Activated CD4-positive, alpha-beta T cell treated with anti-CD3 and anti-CD28 coated beads, Interleukin-2, amount 10 ng/mL, durations not matched to agents 7 days and 5 days (primary cell): Measurements from ENCODE around the gene RBM39. TPM values are rescaled to one million over a fixed set of nuclear protein-coding genes. Genes with fewer than 3 reads are reported as not detected.

Experiments
- CTCF ChIA-PET: fragments of 350-600 bp; sonication (Branson Sonifier 250); formaldehyde crosslinking; loops from one replicate; lab custom pipeline; 2021; ENCODE audit warnings: antibody characterized with exemption; lab: Charles Lee
- POLR2A ChIA-PET: fragments of 350-600 bp; sonication (Branson Sonifier 250); formaldehyde crosslinking; loops from one replicate; lab custom pipeline; 2021; ENCODE audit warnings: antibody characterized with exemption; lab: Charles Lee
- DNase-seq: peaks from one replicate; pipeline ENCODE4 v3.0.0-alpha.2; 2020
- H3K27ac Mint-ChIP-seq: one replicate; pipeline ENCODE4 v1.8.0; 2021; ENCODE audit warnings: mild to moderate bottlenecking, moderate library complexity, mixed read lengths
- H3K27me3 Mint-ChIP-seq: one replicate; pipeline ENCODE4 v1.8.0; 2021; ENCODE audit warnings: mixed read lengths
- H3K36me3 Mint-ChIP-seq: one replicate; pipeline ENCODE4 v1.8.0; 2021; ENCODE audit warnings: low read depth, mixed read lengths
- H3K4me1 Mint-ChIP-seq: one replicate; pipeline ENCODE4 v1.8.0; 2021; ENCODE audit warnings: mixed read lengths
- H3K4me3 Mint-ChIP-seq: one replicate; pipeline ENCODE4 v1.8.0; 2021; ENCODE audit warnings: mild to moderate bottlenecking, moderate library complexity, mixed read lengths
- H3K9me3 Mint-ChIP-seq: one replicate; pipeline ENCODE4 v1.8.0; 2021; ENCODE audit warnings: mixed read lengths
- total RNA-seq, 2 experiments: library from RNA; stranded (reverse); gene quantifications; one replicate each; pipeline ENCODE4 v1.2.3, GENCODE V29; 2021

Gene RBM39
- total RNA-seq, 2 experiments from 2014 or later: 374 to 396 TPM

GRCh38 chr20:35743693-35744491 is 1.8 kb upstream of the RBM39 start:
- H3K36me3 Mint-ChIP-seq: peaks cover 26% of the 10 kb centered on the region
- POLR2A ChIA-PET: interaction anchor here (0.6 to 3.0 kb wide), 7 partner anchors 25 to 210 kb away, joined by 3 to 32 read pairs (median 5); partner anchors contain the start of genes PHF20 and SPAG4
- no peaks in the 10 kb centered on the region for H3K27me3 Mint-ChIP-seq
- H3K27ac Mint-ChIP-seq: peak overlapping the region; percentile 100
- no peak for DNase-seq
- peak overlapping the region; percentile 91 for H3K4me3 Mint-ChIP-seq
- no peaks in the 10 kb centered on the region for H3K9me3 Mint-ChIP-seq
- CTCF ChIA-PET: interaction anchor here (0.9 to 4.0 kb wide), 7 partner anchors 14 to 210 kb away, joined by 3 to 25 read pairs (median 5); partner anchors contain the start of genes PHF20 and SCAND1
- H3K4me1 Mint-ChIP-seq: peaks cover 29% of the 10 kb centered on the region

GRCh38 chr20:35742741-35743523 is 872 bp upstream of the RBM39 start:
- peak; percentile 32 for DNase-seq
- peak overlapping the region; percentile 91 for H3K4me3 Mint-ChIP-seq
- CTCF ChIA-PET: interaction anchor here (0.6 to 4.0 kb wide), 16 partner anchors 8 to 211 kb away, joined by 3 to 25 read pairs (median 4); partner anchors contain the start of genes PHF20 and SCAND1

GRCh38 chr20:35739294-35740163 is 2.5 kb downstream of the RBM39 start:
- Mint-ChIP-seq H3K4me3 (peak overlapping the region; percentile 91), H3K9me3 (no peaks in the 10 kb centered on the region), H3K27ac (peak overlapping the region; percentile 100), H3K36me3 (peaks cover 55% of the 10 kb centered on the region), H3K4me1 (peaks cover 51% of the 10 kb centered on the region), H3K27me3 (no peaks in the 10 kb centered on the region)
- POLR2A ChIA-PET: interaction anchor here (0.6 to 1.0 kb wide), 5 partner anchors 29 to 146 kb away, joined by 3 to 4 read pairs (median 3); no protein-coding TSS in a partner anchor
- DNase-seq: no peak
- CTCF ChIA-PET: interaction anchor here (0.5 to 1.8 kb wide), 7 partner anchors 10 to 81 kb away, joined by 3 to 8 read pairs (median 3); partner anchors contain the start of gene PHF20

More at GRCh38 chr20:35742741-35743523, 872 bp upstream of the RBM39 start:
- Mint-ChIP-seq H3K27me3 (no peaks in the 10 kb centered on the region), H3K36me3 (peaks cover 35% of the 10 kb centered on the region), H3K4me1 (peaks cover 39% of the 10 kb centered on the region), H3K27ac (peak overlapping the region; percentile 100), H3K9me3 (no peaks in the 10 kb centered on the region)
- POLR2A ChIA-PET: interaction anchor here (0.6 to 3.0 kb wide), 10 partner anchors 26 to 459 kb away, joined by 3 to 32 read pairs (median 4); partner anchors contain the start of genes PHF20, SCAND1 and SPAG4

- ChIA-PET POLR2A (interaction anchor here (1.0 kb wide), 1 partner anchor 120 kb away, joined by 4 read pairs; no protein-coding TSS in a partner anchor), CTCF (interaction anchor here (0.6 to 1.8 kb wide), 3 partner anchors 30 to 109 kb away, joined by 4 to 8 read pairs (median 5); partner anchors contain the start of gene PHF20)
- no peak for DNase-seq
- Mint-ChIP-seq H3K27ac (peak overlapping the region; percentile 57), H3K9me3 (no peaks in the 10 kb centered on the region), H3K4me3 (peak overlapping the region; percentile 65), H3K36me3 (peaks cover 63% of the 10 kb centered on the region), H3K27me3 (no peaks in the 10 kb centered on the region), H3K4me1 (peaks cover 51% of the 10 kb centered on the region)
These were observed 3.5 kb downstream of the RBM39 start for GRCh38 chr20:35738410-35739179.

GRCh38 chr20:35737865-35738333 is 4.2 kb downstream of the RBM39 start:
- Mint-ChIP-seq H3K27me3 (no peaks in the 10 kb centered on the region), H3K9me3 (no peaks in the 10 kb centered on the region), H3K27ac (peak overlapping the region; percentile 57), H3K36me3 (peaks cover 70% of the 10 kb centered on the region), H3K4me3 (peak overlapping the region; percentile 65), H3K4me1 (peaks cover 51% of the 10 kb centered on the region)
- CTCF ChIA-PET: interaction anchor here (0.6 to 1.1 kb wide), 4 partner anchors 26 to 109 kb away, joined by 4 to 5 read pairs (median 4); no protein-coding TSS in a partner anchor
- POLR2A ChIA-PET: no interaction called here
- no peak for DNase-seq

- no peaks in the 10 kb centered on the region for H3K27me3 Mint-ChIP-seq
- DNase-seq: no peak
- no peaks in the 10 kb centered on the region for H3K9me3 Mint-ChIP-seq
- peaks cover 74% of the 10 kb centered on the region for H3K36me3 Mint-ChIP-seq
- H3K27ac Mint-ChIP-seq: no peak overlapping the region
- POLR2A ChIA-PET: interaction anchor here (0.7 to 0.8 kb wide), 2 partner anchors 19 to 65 kb away, joined by 5 to 6 read pairs; no protein-coding TSS in a partner anchor
- H3K4me1 Mint-ChIP-seq: peaks cover 63% of the 10 kb centered on the region
- H3K4me3 Mint-ChIP-seq: peak overlapping the region; percentile 29
- CTCF ChIA-PET: interaction anchor here (0.6 to 1.5 kb wide), 3 partner anchors 12 to 650 kb away, joined by 3 to 4 read pairs (median 4); no protein-coding TSS in a partner anchor
These were observed 6.1 kb downstream of the RBM39 start for GRCh38 chr20:35735826-35736470.

- no peak overlapping the region for H3K27ac Mint-ChIP-seq
- H3K9me3 Mint-ChIP-seq: no peaks in the 10 kb centered on the region
- DNase-seq: no peak
- POLR2A ChIA-PET: interaction anchor here (0.8 kb wide), 1 partner anchor 66 kb away, joined by 5 read pairs; no protein-coding TSS in a partner anchor
- H3K36me3 Mint-ChIP-seq: peaks cover 72% of the 10 kb centered on the region
- peak overlapping the region; percentile 3 for H3K4me3 Mint-ChIP-seq
- peaks cover 63% of the 10 kb centered on the region for H3K4me1 Mint-ChIP-seq
- H3K27me3 Mint-ChIP-seq: no peaks in the 10 kb centered on the region
- CTCF ChIA-PET: interaction anchor here (0.6 to 1.5 kb wide), 3 partner anchors 15 to 32 kb away, joined by 3 to 4 read pairs (median 3); no protein-coding TSS in a partner anchor
These were observed 7.0 kb downstream of the RBM39 start for GRCh38 chr20:35734777-35735649.

- ChIA-PET POLR2A (no interaction called here), CTCF (interaction anchor here (0.6 to 1.5 kb wide), 3 partner anchors 15 to 31 kb away, joined by 3 to 4 read pairs (median 3); no protein-coding TSS in a partner anchor)
- no peak for DNase-seq
- H3K4me1 Mint-ChIP-seq: peaks cover 60% of the 10 kb centered on the region
- peak overlapping the region; percentile 3 for H3K4me3 Mint-ChIP-seq
- H3K36me3 Mint-ChIP-seq: peaks cover 69% of the 10 kb centered on the region
- H3K27ac Mint-ChIP-seq: no peak overlapping the region
- H3K9me3 Mint-ChIP-seq: no peaks in the 10 kb centered on the region
- H3K27me3 Mint-ChIP-seq: no peaks in the 10 kb centered on the region
These were observed 7.7 kb downstream of the RBM39 start for GRCh38 chr20:35734374-35734773.

GRCh38 chr20:35732644-35732982 is 9.4 kb downstream of the RBM39 start:
- Mint-ChIP-seq H3K27ac (no peak overlapping the region), H3K36me3 (peaks cover 56% of the 10 kb centered on the region), H3K9me3 (no peaks in the 10 kb centered on the region), H3K4me1 (peaks cover 47% of the 10 kb centered on the region), H3K4me3 (no peak overlapping the region), H3K27me3 (no peaks in the 10 kb centered on the region)
- ChIA-PET CTCF (interaction anchor here (0.9 to 1.3 kb wide), 2 partner anchors 17 to 222 kb away, joined by 3 read pairs; partner anchors contain the start of gene SCAND1), POLR2A (no interaction called here)
- DNase-seq: no peak
